ENCODE data around the gene MTHFR.

GRCh38 chr1:11782127-11782708 lies 23.5 kb downstream of the MTHFR start:
- TF ChIP-seq CTCF (IDR thresholded peaks at IDR 0.05; ENCODE audit: control extremely low read depth in 1 of 3, insufficient read depth in 1 of 3, low read depth in 1 of 3, low read length in 3 of 3) (no peak), RXRA (IDR thresholded peaks at IDR 0.05; ENCODE audit: insufficient read depth, low read depth, low read length) (no peak), SP1 (IDR thresholded peaks at IDR 0.05; ENCODE audit: low read depth, low read length) (no peak), SAP30 (IDR thresholded peaks at IDR 0.05; ENCODE audit: insufficient read depth, insufficient replicate concordance, low read length) (no peak), SIN3A (conservative IDR thresholded peaks at IDR 0.05 in 1 of 2, IDR thresholded peaks at IDR 0.05 in 1 of 2; ENCODE audit: low read depth in 1 of 2, low read length in 2 of 2) (no peak), POLR2A (IDR thresholded peaks at IDR 0.05; ENCODE audit: control extremely low read depth in 1 of 2, low read depth in 2 of 2, low read length in 2 of 2) (no peak)

All from H1 (cell line).